Muscle layer of colon (tissue), 2 donors: Measurements from ENCODE around the gene PHF23.
A peak's percentile ranks its signal among the peaks of the same experiment; 100 is the strongest.

Experiments used
- H3K27ac ChIP-seq: one replicate; pipeline ENCODE4 v1.7.0; 2013; ENCODE audit warnings: low read depth, mild to moderate bottlenecking, low read length, moderate library complexity
- H3K27me3 ChIP-seq, 2 donors: one replicate each; pipeline ENCODE4 v1.7.0; 2013; ENCODE audit warnings: low read length in 2 of 2, mild to moderate bottlenecking in 2 of 2; ENCODE audit not compliant: insufficient read depth in 2 of 2, control insufficient read depth in 1 of 2
- H3K36me3 ChIP-seq: one replicate; pipeline ENCODE4 v1.7.0; 2013; ENCODE audit warnings: mild to moderate bottlenecking, low read length; ENCODE audit not compliant: insufficient read depth
- H3K4me1 ChIP-seq: one replicate; pipeline ENCODE4 v1.7.0; 2013; ENCODE audit warnings: mild to moderate bottlenecking, low read length; ENCODE audit not compliant: insufficient read depth
- H3K4me3 ChIP-seq, 2 donors: one replicate each; pipeline ENCODE4 v1.7.0; 2013; ENCODE audit warnings: low read length in 2 of 2, low read depth in 1 of 2, mild to moderate bottlenecking in 1 of 2, moderate library complexity in 1 of 2
- H3K9ac ChIP-seq: one replicate; pipeline ENCODE4 v1.7.0; 2013; ENCODE audit warnings: low read length
- H3K9me3 ChIP-seq: one replicate; pipeline ENCODE4 v1.7.0; 2013; ENCODE audit warnings: mild to moderate bottlenecking, low read length
- donor health status: abdominal sarcoma.
- donor health status: Adenocarcinoma of cecum.

The PHF23 gene

DNA sequence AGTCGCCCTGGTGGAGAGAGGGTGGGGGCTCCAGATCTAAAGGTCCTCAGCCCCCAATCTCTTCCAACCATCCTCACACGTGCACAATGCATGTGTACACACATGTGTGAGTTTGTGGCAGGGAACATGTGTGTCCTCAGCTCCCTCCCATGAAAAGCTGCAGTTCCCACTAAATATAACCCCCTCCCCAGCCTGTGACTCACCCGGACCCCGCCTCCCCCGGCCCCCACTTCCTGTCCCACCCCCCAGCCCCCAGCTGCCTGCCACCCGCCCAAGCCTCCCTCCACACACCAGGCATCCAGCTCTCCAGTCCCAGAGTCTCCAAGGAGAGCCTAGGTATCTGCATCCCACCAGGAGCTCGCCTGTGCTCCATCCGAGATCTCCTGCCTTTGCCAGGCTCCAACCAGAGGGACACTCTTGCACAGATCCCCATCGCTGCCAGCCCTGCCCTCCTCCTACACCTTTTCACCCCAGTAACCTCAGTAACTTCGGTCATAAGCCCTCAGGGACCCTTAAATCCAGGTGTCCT lies 23.5 kb downstream of the PHF23 start:
- H3K27me3 ChIP-seq, result no peaks in the 10 kb centered on the region
- H3K4me1 ChIP-seq, result peaks cover 58% of the 10 kb centered on the region
- H3K4me3 ChIP-seq, result peak overlapping the region in 1 of 2 donors; percentile 85
- peak overlapping the region; percentile 61 for H3K9ac ChIP-seq
- H3K36me3 ChIP-seq, result no peaks in the 10 kb centered on the region
- H3K27ac ChIP-seq, result peak overlapping the region; percentile 61
- H3K9me3 ChIP-seq, result no peaks in the 10 kb centered on the region

DNA sequence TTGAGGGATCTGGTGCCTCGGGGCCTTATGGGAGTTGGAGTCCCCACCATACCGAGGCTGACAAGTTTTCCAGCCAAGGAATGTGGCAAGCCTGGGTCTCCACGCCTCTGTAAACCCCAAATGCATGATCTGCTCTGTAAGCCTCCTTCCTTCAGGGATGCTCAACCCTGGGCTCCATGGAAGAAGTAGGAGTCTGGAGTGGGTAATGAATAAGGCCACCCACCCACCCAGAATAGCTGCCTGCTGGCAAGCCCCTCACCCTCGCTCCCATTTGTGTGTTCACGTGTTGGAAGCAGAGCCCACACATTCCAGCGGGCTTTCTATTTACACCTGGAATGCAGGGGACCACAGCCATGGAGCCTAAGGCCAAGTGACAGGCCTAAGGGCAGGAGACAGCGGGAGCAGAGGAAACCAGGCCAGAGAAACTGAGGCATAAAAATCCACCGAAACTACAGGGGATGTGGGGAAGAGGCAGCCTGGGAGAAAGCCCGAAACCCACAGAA lies 24.1 kb downstream of the PHF23 start:
- Histone ChIP-seq H3K4me1 (peaks cover 53% of the 10 kb centered on the region), H3K9me3 (no peaks in the 10 kb centered on the region), H3K36me3 (no peaks in the 10 kb centered on the region), H3K4me3 (peak overlapping the region in 1 of 2 donors; percentile 85), H3K9ac (no peak overlapping the region), H3K27me3 (no peaks in the 10 kb centered on the region), H3K27ac (peak overlapping the region; percentile 50)

DNA sequence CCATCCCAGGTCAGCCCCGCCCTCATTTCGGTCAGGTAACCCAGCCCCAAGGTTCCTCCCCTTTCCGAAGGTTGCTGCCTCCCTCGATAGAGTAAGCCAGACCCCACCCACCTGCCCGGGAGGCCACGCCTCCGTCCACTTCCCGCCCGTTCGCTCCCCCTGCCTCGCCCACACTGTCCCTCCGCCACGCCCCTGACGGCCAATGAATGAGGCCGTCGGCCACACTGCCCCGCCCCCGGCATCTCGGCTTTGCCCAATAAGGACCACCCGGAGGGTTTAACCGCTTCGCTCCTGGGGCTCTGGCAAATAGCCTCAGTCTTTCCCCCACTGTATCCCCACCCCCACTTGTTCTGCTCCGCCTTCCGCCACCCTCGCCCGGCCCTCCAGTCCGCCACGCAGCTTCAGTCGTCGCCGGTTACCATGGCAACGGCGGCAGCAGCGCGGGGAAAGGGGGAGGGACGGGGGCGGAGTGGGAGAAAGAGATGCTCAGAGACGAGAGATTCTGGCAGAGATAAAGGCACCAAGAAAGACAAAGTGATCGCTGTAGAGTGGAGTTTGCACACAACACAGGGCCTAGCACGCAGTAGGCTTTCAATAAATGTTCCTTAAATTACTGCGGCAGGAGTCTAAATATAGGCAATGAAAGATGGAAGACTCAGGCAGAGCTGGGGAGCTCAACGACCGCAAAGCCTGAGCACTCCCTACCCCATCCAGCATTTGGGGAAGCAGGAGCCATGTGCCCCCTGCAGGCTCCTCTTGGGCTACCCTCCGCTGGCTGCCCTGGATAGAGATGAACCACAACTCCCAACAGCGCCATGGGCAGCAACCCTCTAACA lies 24.7 kb downstream of the PHF23 start:
- H3K4me3 ChIP-seq, result peak overlapping the region; percentile 39 to 85
- H3K4me1 ChIP-seq, result peaks cover 52% of the 10 kb centered on the region
- no peaks in the 10 kb centered on the region for H3K9me3 ChIP-seq
- peak overlapping the region; percentile 90 for H3K27ac ChIP-seq
- no peaks in the 10 kb centered on the region for H3K27me3 ChIP-seq
- H3K36me3 ChIP-seq, result no peaks in the 10 kb centered on the region
- no peak overlapping the region for H3K9ac ChIP-seq

DNA sequence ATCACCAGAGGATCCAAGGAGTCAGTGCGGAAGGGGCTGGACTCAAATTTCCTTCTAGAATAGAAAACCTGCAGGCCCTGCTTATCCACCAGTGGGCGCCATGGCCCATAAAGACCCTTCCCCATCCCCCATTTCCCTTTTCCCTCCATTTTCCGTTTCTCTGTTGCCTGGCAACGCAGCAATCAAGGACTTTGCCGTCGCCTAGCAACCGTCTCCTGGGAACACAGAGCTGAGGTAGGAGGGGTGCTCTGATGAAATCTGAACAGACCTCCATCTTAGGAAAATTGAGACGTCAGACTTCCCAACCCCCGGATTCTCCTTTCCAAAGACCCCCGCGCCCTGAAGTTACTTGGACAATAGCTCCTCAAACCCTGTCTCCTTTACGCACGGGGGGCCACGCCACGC lies 25.4 kb downstream of the PHF23 start:
- peak overlapping the region; percentile 39 to 85 for H3K4me3 ChIP-seq
- no peaks in the 10 kb centered on the region for H3K9me3 ChIP-seq
- no peaks in the 10 kb centered on the region for H3K27me3 ChIP-seq
- H3K4me1 ChIP-seq, result peaks cover 45% of the 10 kb centered on the region
- H3K9ac ChIP-seq, result no peak overlapping the region
- H3K36me3 ChIP-seq, result no peaks in the 10 kb centered on the region
- no peak overlapping the region for H3K27ac ChIP-seq

DNA sequence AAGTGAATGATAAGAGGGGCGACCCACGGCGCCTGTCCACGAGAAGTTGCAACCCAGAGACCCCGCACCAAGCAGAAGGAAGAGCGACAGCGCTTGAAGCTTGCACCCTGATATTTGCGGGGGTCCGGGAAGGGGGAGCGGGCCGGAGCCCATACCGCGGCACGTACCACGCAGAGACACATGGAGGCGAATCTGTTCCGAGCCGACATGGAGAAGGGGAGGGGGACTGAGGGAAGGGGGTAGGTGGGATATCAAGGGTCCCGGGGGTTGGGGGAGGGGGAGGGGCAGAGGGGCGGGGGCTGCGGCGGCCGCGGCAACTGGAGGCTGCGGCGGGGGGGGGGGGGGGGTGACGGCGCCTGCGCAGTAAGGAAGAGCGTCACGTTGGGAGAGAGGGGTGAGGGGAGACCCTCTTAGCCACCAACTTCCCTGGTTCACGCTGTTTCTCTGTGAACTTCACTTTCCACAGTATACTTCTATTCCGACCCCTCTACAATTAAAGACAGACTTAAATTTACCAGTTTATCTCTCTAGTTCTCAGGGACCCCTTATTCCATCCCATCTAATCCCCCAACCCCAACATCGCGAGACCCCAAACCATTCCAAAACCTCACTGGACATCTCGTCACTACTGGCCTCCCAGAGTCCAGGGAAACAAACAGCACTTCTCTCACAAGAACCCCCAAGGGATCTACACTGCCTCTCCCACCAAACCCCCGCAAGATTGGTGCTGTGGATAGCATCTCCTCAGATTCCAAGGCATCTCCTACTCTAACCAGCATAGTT lies 27.6 kb downstream of the PHF23 start:
- no peak overlapping the region for H3K4me3 ChIP-seq
- peaks cover 33% of the 10 kb centered on the region for H3K4me1 ChIP-seq
- no peaks in the 10 kb centered on the region for H3K27me3 ChIP-seq
- H3K36me3 ChIP-seq, result no peaks in the 10 kb centered on the region
- H3K9ac ChIP-seq, result no peak overlapping the region
- H3K27ac ChIP-seq, result no peak overlapping the region
- H3K9me3 ChIP-seq, result no peaks in the 10 kb centered on the region

DNA sequence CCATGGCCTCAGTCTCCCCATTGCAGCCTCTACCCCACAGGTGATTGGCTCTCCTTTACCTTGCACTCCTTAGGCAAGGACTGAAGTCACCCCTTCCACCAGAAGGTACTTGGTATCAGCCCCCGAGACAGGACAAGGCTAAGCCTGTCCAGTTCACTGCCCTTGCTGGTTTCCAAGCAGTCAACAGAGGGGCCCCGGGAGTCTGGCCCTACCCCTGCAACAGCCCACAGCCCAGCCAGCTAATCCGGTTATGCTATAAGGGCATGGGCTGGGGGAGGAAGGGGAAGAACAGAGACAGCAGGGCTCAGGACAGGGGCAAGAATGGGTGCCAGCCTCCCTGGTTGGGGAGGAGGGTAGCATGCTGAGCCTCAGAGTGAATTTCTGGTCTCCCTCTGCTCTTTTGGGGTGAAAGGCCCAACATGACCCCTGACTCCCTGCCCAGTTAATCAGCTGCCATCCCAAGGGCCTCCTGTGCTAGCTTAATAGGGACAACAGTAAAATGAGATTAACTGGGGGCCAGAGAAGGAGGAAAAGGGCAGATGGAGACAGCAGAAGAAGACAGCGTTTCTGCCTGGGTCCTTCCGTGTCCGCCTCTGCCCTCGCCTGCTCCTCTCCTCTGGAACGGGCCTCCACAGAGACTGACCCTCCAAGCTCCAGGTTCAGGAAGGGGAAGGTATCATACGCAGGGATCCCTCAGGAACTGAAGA lies 30.4 kb downstream of the PHF23 start:
- no peak overlapping the region for H3K27ac ChIP-seq
- H3K9me3 ChIP-seq, result no peaks in the 10 kb centered on the region
- peaks cover 30% of the 10 kb centered on the region for H3K4me1 ChIP-seq
- H3K36me3 ChIP-seq, result no peaks in the 10 kb centered on the region
- H3K9ac ChIP-seq, result no peak overlapping the region
- H3K27me3 ChIP-seq, result no peaks in the 10 kb centered on the region
- H3K4me3 ChIP-seq, result no peak overlapping the region

DNA sequence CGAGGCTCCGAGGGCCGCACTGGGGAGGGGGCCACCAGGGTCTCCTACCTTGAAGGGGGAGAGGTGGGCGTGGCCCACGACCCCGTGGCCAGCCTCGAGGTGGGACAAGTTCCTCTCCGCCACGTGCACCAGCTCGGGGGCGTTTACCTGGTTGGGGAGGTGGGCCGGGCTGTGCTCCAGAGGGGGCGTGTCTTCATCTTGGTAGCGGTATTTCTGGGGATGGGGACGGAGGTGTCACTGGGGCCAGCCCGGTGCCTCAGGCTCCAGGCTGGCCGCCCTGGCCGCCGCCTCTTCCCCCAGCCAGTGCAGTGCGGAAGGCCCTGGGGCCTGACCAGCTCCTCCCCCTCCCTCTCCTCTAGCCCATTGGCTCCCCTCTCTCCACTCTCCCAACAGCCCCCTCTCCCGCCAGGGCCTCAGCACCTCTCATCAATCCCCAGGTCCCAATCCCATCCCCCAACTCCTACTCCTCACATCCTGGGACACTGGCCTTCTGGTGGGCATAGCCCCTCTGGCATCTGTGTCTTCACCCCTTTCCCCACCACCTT lies 31.2 kb downstream of the PHF23 start:
- Histone ChIP-seq H3K9ac (no peak overlapping the region), H3K27ac (no peak overlapping the region), H3K27me3 (no peaks in the 10 kb centered on the region), H3K4me1 (peaks cover 23% of the 10 kb centered on the region), H3K36me3 (peaks cover 8% of the 10 kb centered on the region), H3K9me3 (no peaks in the 10 kb centered on the region), H3K4me3 (no peak overlapping the region)

DNA sequence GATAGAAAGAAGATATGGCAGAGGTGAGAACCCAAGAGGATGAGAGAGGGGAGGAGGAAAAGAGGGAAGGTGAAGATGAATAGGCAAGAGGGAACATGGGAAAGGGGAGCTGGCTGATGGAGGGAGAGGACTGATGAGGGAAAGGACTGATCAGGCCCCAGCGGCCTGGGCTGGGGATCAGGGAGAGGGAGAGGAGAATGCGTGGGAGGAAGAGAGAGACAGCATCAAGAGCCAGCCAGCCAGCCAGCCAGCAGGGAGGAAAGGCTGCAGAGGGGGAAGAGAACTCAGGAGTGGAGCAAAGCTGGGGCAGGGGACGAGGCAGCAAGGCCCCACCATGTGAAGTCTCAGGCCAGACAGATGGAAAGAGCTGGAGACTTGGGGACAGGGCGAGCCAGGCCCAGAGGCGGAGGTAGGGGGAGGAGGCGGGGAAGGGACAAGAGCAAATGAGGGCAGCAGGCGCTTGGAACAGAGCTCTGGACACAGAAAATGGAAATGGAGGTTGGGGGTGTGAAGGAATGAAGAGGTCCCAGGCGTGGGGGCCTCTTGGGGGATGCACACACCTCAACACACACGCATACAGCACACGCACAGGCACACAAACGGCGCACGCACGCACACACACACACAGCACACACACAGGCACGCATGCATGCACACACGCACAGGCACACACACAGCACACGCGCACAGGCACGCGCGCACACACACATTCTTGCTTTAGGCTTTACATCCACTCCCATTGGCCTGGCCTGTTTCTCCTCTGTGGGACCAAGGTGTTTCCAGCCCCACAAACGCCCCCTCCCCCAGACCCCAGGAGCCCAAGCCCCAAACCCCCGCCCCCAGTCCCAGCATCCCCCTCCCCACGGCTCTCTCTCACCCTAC lies 31.9 kb downstream of the PHF23 start:
- Histone ChIP-seq H3K4me3 (no peak overlapping the region), H3K4me1 (peaks cover 21% of the 10 kb centered on the region), H3K27me3 (no peaks in the 10 kb centered on the region), H3K9me3 (no peaks in the 10 kb centered on the region), H3K36me3 (peaks cover 15% of the 10 kb centered on the region), H3K9ac (no peak overlapping the region), H3K27ac (no peak overlapping the region)

DNA sequence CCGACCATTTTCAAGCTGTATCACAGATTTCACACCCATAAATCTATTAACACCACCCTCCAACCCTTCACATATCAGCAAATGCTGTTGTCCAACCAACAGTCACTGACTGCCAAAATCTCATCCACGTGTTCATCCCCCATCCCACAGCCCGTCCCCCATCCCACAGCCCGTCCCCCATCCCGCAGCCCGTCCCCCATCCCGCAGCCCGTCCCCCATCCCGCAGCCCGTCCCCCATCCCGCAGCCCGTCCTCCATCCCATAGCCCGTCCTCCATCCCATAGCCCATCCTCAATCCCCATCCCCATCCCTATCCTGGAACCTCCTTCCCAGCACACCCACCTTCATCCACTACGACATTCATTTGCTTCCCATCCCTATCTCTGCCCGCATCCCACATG lies 33.7 kb downstream of the PHF23 start:
- Histone ChIP-seq H3K27me3 (no peaks in the 10 kb centered on the region), H3K27ac (peak overlapping the region; percentile 52), H3K9ac (peak overlapping the region; percentile 57)

DNA sequence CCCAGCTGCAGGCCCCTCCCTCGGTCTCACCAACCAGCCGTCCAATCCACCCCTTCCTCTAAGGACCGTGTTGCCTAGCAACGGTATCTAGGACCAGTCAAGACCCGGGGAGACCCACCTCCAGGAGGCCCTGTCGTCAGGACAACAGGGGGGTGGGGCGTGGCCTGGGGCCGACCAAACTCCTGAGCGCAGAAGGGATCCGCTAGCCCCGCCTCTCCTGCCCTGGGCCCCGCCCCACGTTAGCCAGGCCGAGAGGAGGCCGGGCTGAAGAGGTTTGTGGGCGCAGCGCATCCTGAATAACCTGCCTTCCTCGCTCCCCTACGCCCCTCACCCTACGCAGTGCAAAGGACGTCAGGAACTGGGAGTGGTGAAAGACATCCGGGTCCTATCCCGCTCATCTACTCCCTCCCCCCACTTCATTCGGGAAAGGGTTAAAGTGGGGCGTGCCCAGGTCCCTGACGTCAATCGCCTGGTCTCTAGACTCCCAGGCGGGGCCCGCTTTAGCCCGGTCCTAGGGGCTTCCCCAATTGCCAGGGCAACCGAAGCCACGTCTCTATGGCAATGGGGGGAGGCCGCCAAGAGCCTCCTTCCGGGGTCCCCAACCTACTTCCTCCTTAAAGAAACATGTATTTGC lies 34.3 kb downstream of the PHF23 start:
- Histone ChIP-seq H3K36me3 (peaks cover 18% of the 10 kb centered on the region), H3K27ac (peak overlapping the region; percentile 52), H3K27me3 (no peaks in the 10 kb centered on the region), H3K4me3 (peak overlapping the region; percentile 56 to 65), H3K4me1 (peaks cover 14% of the 10 kb centered on the region), H3K9ac (peak overlapping the region; percentile 57), H3K9me3 (no peaks in the 10 kb centered on the region)

More for the DNA sequence above, 33.7 kb downstream of the PHF23 start:
- peak overlapping the region; percentile 56 to 65 for H3K4me3 ChIP-seq
- H3K4me1 ChIP-seq, result peaks cover 14% of the 10 kb centered on the region
- peaks cover 18% of the 10 kb centered on the region for H3K36me3 ChIP-seq
- no peaks in the 10 kb centered on the region for H3K9me3 ChIP-seq
